ENCODE measurements around the gene KCNJ2. TPM values are rescaled to one million over a fixed set of nuclear protein-coding genes. Genes with fewer than 3 reads are reported as not detected.

KCNJ2 gene
- total RNA-seq, 1 experiment from 2014 or later, result not detected

DNA sequence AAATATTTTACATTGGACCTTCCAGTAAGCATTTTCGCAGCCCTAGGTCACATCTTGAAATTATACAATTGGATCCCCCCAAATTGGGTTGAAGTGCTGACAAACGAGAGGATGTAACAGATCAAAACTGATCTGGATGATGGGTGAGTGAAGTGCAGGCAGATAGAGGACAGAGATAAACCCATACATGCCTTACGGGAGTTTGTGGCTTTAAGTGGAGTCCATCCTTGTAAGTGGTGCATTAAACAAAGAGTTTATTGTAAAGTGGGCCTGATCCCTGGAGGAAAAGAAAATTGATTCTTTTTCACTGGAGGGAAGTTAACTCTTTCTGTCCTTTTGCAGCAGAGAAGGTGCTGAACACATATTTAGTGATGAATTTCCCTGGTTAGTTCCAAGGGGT is 39.0 kb upstream of the KCNJ2 start:
- ChIA-PET CTCF (no interaction called here), POLR2A (ENCODE audit: low non-redundant PET) (no interaction called here)
- no TSS peak for BruUV-seq (replicated peaks)
- H3K4me3 ChIP-seq (ENCODE audit: low read depth, low read length, poor library complexity, severe bottlenecking), result no peak overlapping the region
- no peak overlapping the region for H3K27ac ChIP-seq (ENCODE audit: low read depth, low read length, poor library complexity, severe bottlenecking)
- no peaks in the 10 kb centered on the region for H3K9me3 ChIP-seq (ENCODE audit: low read depth, low read length, poor library complexity, severe bottlenecking)
- intact Hi-C loops (cut with micrococcal nuclease; ENCODE audit: unreplicated experiment), result no loop called here
- TF ChIP-seq EZH2 (IDR thresholded peaks at IDR 0.05; ENCODE audit: borderline replicate concordance, low read depth, low read length, poor library complexity, severe bottlenecking) (no peak), CTCF (conservative IDR thresholded peaks at IDR 0.05; ENCODE audit: low read depth, low read length) (no peak)
- no peaks in the 10 kb centered on the region for H3K4me1 ChIP-seq (ENCODE audit: insufficient read depth, low read length, poor library complexity, severe bottlenecking)
- no peaks in the 10 kb centered on the region for H3K27me3 ChIP-seq (replicated peaks; ENCODE audit: insufficient read depth, low read depth, low read length, poor library complexity)
- no peak for DNase-seq (ENCODE audit: low spot score)
- no peaks in the 10 kb centered on the region for H3K36me3 ChIP-seq (ENCODE audit: insufficient read depth, low read length, poor library complexity, severe bottlenecking)

DNA sequence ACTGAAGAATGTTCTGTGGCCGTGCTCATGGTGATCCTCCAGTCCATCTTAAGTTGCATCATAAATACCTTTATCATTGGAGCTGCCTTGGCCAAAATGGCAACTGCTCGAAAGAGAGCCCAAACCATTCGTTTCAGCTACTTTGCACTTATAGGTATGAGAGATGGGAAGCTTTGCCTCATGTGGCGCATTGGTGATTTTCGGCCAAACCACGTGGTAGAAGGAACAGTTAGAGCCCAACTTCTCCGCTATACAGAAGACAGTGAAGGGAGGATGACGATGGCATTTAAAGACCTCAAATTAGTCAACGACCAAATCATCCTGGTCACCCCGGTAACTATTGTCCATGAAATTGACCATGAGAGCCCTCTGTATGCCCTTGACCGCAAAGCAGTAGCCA is 36.8 kb upstream of the KCNJ2 start:
- CTCF ChIA-PET, result no interaction called here
- H3K27ac ChIP-seq (ENCODE audit: low read depth, low read length, poor library complexity, severe bottlenecking), result no peak overlapping the region
- no peaks in the 10 kb centered on the region for H3K36me3 ChIP-seq (ENCODE audit: insufficient read depth, low read length, poor library complexity, severe bottlenecking)
- H3K9me3 ChIP-seq (ENCODE audit: low read depth, low read length, poor library complexity, severe bottlenecking), result no peaks in the 10 kb centered on the region
- H3K27me3 ChIP-seq (replicated peaks; ENCODE audit: insufficient read depth, low read depth, low read length, poor library complexity), result no peaks in the 10 kb centered on the region
- TF ChIP-seq CTCF (conservative IDR thresholded peaks at IDR 0.05; ENCODE audit: low read depth, low read length) (no peak), EZH2 (IDR thresholded peaks at IDR 0.05; ENCODE audit: borderline replicate concordance, low read depth, low read length, poor library complexity, severe bottlenecking) (no peak)
- H3K4me1 ChIP-seq (ENCODE audit: insufficient read depth, low read length, poor library complexity, severe bottlenecking), result no peaks in the 10 kb centered on the region
- no TSS peak for BruUV-seq (replicated peaks)
- no peak overlapping the region for H3K4me3 ChIP-seq (ENCODE audit: low read depth, low read length, poor library complexity, severe bottlenecking)
- intact Hi-C loops (cut with micrococcal nuclease; ENCODE audit: unreplicated experiment), result no loop called here
- no peak for DNase-seq (ENCODE audit: low spot score)
- POLR2A ChIA-PET (ENCODE audit: low non-redundant PET), result no interaction called here

DNA sequence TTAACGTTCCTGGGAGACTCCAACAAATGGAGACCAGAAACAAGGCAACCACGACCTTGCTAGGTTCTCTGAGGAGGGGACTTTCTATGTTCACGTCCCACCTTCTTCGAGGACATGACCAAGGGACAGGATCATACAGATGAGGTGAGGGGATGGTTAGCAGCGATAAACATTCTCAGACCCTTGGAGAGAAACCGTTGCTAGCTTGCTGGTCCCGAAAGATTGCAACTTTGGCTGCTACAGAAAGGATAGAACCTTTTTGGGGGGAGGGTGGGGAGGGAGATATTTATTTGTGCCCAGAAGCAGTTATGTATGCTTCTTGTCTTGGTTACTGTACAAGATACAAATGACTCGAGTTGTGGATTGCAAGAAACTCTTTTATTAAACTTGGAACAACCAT is 35.3 kb upstream of the KCNJ2 start:
- intact Hi-C loops (cut with micrococcal nuclease; ENCODE audit: unreplicated experiment), result no loop called here
- no peaks in the 10 kb centered on the region for H3K4me1 ChIP-seq (ENCODE audit: insufficient read depth, low read length, poor library complexity, severe bottlenecking)
- no TSS peak for BruUV-seq (replicated peaks)
- H3K4me3 ChIP-seq (ENCODE audit: low read depth, low read length, poor library complexity, severe bottlenecking), result no peak overlapping the region
- ChIA-PET CTCF (no interaction called here), POLR2A (ENCODE audit: low non-redundant PET) (no interaction called here)
- DNase-seq (ENCODE audit: low spot score), result no peak
- no peaks in the 10 kb centered on the region for H3K9me3 ChIP-seq (ENCODE audit: low read depth, low read length, poor library complexity, severe bottlenecking)
- no peak overlapping the region for H3K27ac ChIP-seq (ENCODE audit: low read depth, low read length, poor library complexity, severe bottlenecking)
- TF ChIP-seq CTCF (conservative IDR thresholded peaks at IDR 0.05; ENCODE audit: low read depth, low read length) (no peak), EZH2 (IDR thresholded peaks at IDR 0.05; ENCODE audit: borderline replicate concordance, low read depth, low read length, poor library complexity, severe bottlenecking) (no peak)
- no peaks in the 10 kb centered on the region for H3K27me3 ChIP-seq (replicated peaks; ENCODE audit: insufficient read depth, low read depth, low read length, poor library complexity)
- H3K36me3 ChIP-seq (ENCODE audit: insufficient read depth, low read length, poor library complexity, severe bottlenecking), result no peaks in the 10 kb centered on the region

Measured in A673 (cell line).